Measurements from ENCODE around the gene TAF11L3.
"Not testable (repeated sequence)": the region's sequence is repeated elsewhere in the genome, so short reads cannot be mapped to it uniquely, and the experiment has no call there.

The TAF11L3 gene

DNA sequence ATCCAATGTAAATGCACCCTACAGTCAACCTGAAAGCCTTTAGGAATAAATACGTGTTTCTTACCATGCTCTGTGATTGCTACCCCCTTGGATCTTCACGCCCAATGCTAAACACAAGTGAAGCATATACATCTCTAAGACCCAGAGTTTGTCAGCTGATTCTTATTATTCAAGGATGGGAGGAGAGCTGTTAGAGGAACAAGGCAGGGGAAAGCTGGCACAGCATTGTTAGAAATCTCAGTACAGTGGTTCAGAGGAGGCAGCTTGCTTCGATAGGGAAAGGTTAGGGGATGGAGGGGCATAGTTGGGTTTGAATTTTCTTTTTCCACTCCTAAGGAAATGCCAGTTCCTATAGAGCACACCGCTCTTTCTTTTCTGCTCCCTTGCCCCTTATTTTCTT is 36.8 kb upstream of the TAF11L3 start:
- H3K4me3 ChIP-seq (IDR thresholded peaks at IDR 0.05; ENCODE audit: insufficient read depth, low read depth, low read length): no peak overlapping the region
- H4K20me1 ChIP-seq (ENCODE audit: insufficient read depth): no peaks in the 10 kb centered on the region

DNA sequence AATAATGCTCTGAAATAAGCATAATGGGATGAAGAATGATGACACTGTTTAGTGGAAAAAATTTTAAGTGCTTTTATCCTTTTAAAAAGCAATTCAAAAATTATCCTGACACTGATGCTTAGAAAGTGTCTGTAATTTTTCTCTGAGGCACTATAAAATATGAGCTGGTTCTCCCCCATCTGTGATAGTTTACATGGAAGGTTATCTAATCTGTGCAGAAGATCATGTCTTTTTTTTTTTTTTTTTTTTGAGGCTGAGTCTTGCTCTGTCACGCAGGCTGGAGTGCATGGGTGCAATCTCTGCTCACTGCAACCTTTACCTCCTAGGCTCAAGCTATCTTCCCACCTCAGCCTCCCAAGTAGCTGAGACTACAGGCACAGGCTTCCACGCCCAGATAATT is 35.4 kb upstream of the TAF11L3 start:
- no peaks in the 10 kb centered on the region for H3K4me1 ChIP-seq (ENCODE audit: low read depth, poor library complexity, severe bottlenecking)
- no peak overlapping the region for H3K27ac ChIP-seq
- no peaks in the 10 kb centered on the region for H3K36me3 ChIP-seq (ENCODE audit: insufficient read depth)
- no peak overlapping the region for H3K4me2 ChIP-seq
- no peak overlapping the region for H3K9ac ChIP-seq
- TF ChIP-seq, protein P1, sequence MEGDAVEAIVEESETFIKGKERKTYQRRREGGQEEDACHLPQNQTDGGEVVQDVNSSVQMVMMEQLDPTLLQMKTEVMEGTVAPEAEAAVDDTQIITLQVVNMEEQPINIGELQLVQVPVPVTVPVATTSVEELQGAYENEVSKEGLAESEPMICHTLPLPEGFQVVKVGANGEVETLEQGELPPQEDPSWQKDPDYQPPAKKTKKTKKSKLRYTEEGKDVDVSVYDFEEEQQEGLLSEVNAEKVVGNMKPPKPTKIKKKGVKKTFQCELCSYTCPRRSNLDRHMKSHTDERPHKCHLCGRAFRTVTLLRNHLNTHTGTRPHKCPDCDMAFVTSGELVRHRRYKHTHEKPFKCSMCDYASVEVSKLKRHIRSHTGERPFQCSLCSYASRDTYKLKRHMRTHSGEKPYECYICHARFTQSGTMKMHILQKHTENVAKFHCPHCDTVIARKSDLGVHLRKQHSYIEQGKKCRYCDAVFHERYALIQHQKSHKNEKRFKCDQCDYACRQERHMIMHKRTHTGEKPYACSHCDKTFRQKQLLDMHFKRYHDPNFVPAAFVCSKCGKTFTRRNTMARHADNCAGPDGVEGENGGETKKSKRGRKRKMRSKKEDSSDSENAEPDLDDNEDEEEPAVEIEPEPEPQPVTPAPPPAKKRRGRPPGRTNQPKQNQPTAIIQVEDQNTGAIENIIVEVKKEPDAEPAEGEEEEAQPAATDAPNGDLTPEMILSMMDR (conservative IDR thresholded peaks at IDR 0.05; ENCODE audit: low read depth, low read length): no peak
- no peak overlapping the region for H3K4me3 ChIP-seq (IDR thresholded peaks at IDR 0.05; ENCODE audit: insufficient read depth, low read depth, low read length)
- no peak overlapping the region for H2AFZ ChIP-seq (ENCODE audit: low read depth)
- no peaks in the 10 kb centered on the region for H3K79me2 ChIP-seq (ENCODE audit: insufficient read depth, low read depth)
- no peaks in the 10 kb centered on the region for H4K20me1 ChIP-seq (ENCODE audit: insufficient read depth)
- no peaks in the 10 kb centered on the region for H3K27me3 ChIP-seq (ENCODE audit: insufficient read depth, low read depth)

More for the DNA sequence above, 36.8 kb upstream of the TAF11L3 start:
- Histone ChIP-seq H2AFZ (ENCODE audit: low read depth) (no peak overlapping the region), H3K4me2 (no peak overlapping the region), H3K9ac (no peak overlapping the region), H3K4me1 (ENCODE audit: low read depth, poor library complexity, severe bottlenecking) (no peaks in the 10 kb centered on the region), H3K79me2 (ENCODE audit: insufficient read depth, low read depth) (no peaks in the 10 kb centered on the region), H3K27me3 (ENCODE audit: insufficient read depth, low read depth) (no peaks in the 10 kb centered on the region), H3K36me3 (ENCODE audit: insufficient read depth) (no peaks in the 10 kb centered on the region), H3K27ac (no peak overlapping the region)
- TF ChIP-seq, protein P1 (conservative IDR thresholded peaks at IDR 0.05; ENCODE audit: low read depth, low read length): no peak

DNA sequence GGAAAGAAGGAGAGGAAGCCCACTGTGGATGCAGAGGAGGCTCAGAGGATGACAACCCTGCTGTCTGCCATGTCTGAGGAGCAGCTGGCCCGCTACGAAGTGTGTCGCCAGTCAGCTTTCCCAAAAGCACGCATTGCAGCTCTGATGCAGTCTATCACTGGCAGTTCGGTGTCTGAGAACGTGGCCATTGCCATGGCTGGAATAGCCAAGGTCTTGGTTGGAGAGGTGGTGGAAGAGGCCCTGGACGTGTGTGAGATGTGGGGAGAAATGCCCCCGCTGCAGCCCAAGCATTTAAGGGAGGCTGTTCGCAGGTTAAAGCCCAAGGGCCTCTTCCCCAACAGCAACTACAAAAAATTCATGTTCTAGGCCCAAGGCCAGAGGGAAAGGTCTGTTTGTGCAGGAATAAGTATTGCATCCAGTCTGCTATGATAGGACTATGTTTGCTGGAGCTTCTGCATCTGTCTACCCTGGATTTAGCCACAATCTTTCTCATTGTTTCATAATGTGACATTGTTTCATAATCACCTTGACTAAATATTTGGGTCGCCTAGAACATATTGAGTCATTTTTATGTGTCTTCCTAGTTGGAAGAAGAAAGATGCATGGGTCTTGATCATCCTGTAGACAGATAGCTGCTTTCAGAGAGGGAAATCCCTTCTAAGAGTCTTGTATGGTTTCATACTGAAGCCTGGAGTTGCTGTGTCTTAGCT is 31.5 kb upstream of the TAF11L3 start:
- not testable (repeated sequence) for H2AFZ ChIP-seq (ENCODE audit: low read depth); H3K36me3 ChIP-seq (ENCODE audit: insufficient read depth); H4K20me1 ChIP-seq (ENCODE audit: insufficient read depth); H3K79me2 ChIP-seq (ENCODE audit: insufficient read depth, low read depth); H3K4me3 ChIP-seq (IDR thresholded peaks at IDR 0.05; ENCODE audit: insufficient read depth, low read depth, low read length); H3K4me1 ChIP-seq (ENCODE audit: low read depth, poor library complexity, severe bottlenecking); H3K27ac ChIP-seq; H3K27me3 ChIP-seq (ENCODE audit: insufficient read depth, low read depth); H3K9ac ChIP-seq; H3K4me2 ChIP-seq

DNA sequence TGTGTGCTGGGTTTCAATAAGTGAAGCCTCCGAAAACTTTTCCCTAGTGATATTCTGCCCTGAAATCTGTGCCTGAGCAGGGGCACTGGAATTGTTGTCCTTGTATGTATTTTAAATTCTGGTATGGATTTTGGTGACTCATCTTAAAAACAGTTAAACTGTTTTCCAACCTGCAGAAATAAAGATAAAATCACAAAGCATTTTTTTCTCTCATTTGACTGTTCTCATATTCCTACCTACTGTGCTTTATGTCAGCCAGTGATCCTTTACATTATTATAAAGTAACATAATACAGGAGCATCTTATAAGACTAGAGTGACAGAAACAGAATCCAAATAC is 31.0 kb upstream of the TAF11L3 start:
- TF ChIP-seq, protein P1 (conservative IDR thresholded peaks at IDR 0.05; ENCODE audit: low read depth, low read length): no peak
- no peak overlapping the region for H3K4me2 ChIP-seq
- H3K36me3 ChIP-seq (ENCODE audit: insufficient read depth): no peaks in the 10 kb centered on the region
- no peaks in the 10 kb centered on the region for H3K79me2 ChIP-seq (ENCODE audit: insufficient read depth, low read depth)
- H2AFZ ChIP-seq (ENCODE audit: low read depth): no peak overlapping the region
- H3K4me3 ChIP-seq (IDR thresholded peaks at IDR 0.05; ENCODE audit: insufficient read depth, low read depth, low read length): no peak overlapping the region
- H4K20me1 ChIP-seq (ENCODE audit: insufficient read depth): no peaks in the 10 kb centered on the region
- no peaks in the 10 kb centered on the region for H3K27me3 ChIP-seq (ENCODE audit: insufficient read depth, low read depth)
- H3K4me1 ChIP-seq (ENCODE audit: low read depth, poor library complexity, severe bottlenecking): no peaks in the 10 kb centered on the region
- H3K27ac ChIP-seq: no peak overlapping the region
- no peak overlapping the region for H3K9ac ChIP-seq

DNA sequence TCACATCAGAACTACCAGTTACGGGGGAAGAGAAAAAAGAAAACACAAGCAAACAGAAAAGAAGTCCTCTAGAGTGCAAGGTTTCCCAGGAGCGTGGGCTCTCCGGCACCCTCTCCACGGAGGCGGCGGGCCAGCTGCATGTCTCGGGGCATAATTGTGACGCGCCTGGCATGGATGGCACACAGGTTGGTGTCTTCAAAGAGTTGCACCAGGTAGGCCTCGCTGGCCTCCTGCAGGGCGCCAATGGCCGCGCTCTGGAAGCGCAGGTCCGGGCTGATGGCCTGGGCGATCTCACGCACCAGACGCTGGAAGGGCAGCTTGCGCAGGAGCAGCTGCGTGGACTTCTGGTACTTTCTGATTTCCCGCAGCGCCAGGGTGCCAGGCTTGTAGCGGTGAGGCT is 26.9 kb upstream of the TAF11L3 start:
- not testable (repeated sequence) for H3K36me3 ChIP-seq (ENCODE audit: insufficient read depth); H3K4me1 ChIP-seq (ENCODE audit: low read depth, poor library complexity, severe bottlenecking); H3K4me3 ChIP-seq (IDR thresholded peaks at IDR 0.05; ENCODE audit: insufficient read depth, low read depth, low read length); H4K20me1 ChIP-seq (ENCODE audit: insufficient read depth); H3K9ac ChIP-seq; H2AFZ ChIP-seq (ENCODE audit: low read depth); H3K4me2 ChIP-seq; H3K79me2 ChIP-seq (ENCODE audit: insufficient read depth, low read depth); H3K27ac ChIP-seq; H3K27me3 ChIP-seq (ENCODE audit: insufficient read depth, low read depth)

All from KMS-11 (cell line).